HG03342 (cell line): ENCODE data around the gene RNF213.

Source experiments
- ATAC-seq: cut with Tn5 transposase; IDR thresholded peaks from one replicate; pipeline ENCODE4 v1.9.1; 2021; ENCODE audit warnings: mild to moderate bottlenecking, moderate library complexity; ENCODE audit not compliant: unreplicated experiment

RNF213 gene

DNA sequence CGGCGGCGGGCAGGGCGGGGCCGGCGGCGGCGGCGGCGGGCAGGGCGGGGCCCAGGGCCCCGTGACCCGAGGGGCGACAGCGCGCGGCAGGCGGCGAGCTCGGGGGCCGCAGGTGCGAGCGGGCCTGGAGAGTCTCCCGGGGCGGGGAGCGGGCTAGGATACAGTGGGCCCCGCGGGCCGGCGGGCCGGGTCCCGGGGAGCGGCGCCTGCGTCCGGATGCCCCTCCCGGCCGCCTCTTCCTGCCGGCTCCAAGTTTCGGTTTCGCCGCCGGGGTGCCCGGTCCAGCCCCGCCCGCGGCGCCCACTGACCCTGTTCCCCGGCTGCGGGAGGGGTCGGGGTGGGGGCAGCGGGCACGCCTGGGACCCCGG is at the start of gene RNF213:
Gene RNF213, plus strand, starts transcription at position 62 of the 368 bp plus-strand sequence. CDS start 2,830 bp downstream, outside the sequence.
- peak; percentile 27 for ATAC-seq

DNA sequence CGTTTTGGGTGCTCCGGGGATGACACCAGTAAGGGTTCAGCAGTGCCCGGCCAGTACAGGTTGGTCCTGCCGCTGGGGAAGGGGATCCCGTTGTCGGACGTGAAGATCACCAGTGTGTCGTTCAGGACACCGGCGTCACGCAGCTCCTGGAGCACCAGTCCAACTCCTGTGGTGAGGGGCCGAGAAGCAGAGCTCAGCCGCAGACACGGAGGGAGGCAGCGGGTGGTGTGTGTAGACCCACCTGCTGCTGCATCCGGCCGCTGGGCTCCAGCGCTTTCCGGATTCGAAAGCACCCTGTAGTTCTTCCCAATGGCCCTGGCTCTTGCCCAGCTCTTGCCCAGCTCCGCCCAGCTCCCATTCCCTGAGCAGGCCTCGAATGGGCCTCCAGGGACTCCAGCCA is 48.5 kb upstream of the RNF213 start:
- no peak for ATAC-seq

DNA sequence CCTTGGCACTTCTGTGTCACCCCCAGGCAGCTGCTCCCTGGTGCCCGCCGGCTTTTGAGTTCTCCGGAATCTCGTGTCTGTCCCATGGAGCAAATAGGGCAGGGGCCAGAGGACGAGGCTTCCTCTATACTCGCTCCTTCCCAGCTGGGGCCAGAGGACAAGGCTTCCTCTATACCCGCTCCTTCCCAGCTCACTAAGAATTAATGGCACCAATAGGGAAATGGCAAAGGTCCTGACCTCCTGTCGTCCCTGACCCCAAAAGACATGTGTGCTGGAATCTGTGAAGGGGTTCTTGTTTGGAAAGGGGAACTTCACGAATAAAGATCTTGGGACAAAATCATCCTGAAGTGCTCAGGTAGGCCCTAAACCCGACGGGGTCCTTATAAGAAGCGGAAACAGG is 48.1 kb upstream of the RNF213 start:
- ATAC-seq = no peak

DNA sequence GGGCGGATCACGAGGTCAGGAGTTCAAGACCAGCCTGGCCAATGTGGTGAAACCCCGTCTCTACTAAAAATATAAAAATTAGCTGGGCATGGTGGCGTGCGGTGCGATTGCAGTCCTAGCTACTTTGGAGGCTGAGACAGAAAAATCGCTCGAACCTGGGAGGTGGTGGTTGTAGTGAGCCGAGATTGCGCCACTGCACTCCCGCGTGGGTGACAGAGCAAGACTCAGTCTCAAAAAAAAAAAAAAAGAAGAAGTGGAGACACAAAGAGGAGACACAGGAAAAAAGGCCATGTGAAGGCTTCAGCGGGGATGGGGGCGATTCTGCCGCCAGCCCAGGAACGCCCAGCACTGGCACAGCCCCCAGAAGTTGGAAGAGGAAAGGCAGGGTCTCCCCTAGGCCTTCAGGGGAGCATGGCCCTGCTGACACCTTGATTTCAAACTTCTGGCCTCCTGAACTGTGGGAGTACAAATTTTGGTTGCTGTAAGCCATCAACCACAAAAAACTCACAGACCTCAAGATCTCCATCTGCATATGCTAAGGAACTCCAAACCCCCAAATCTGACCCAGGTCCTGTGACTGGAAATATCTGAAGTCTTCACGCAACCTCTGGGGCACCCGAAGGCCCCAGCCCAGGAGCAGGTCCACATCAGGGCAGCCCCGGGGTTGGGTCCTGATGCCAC is 47.5 kb upstream of the RNF213 start:
- ATAC-seq = no peak

DNA sequence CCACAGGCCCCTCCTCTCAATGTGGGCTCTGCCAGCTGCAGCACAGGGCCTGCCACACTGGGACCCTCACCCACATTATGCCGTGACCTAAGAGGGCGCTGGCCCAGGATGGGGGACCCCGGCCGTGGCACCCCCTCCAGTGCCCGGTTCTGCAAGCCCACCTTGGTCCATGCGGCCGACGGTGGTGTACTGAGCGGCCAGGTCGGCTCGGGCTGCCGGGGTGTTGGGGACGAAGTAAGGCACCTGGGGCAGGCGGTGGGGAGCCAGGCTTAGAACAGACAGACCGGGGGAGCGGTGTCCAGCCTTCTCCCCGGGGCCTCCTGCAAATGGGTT is 47.0 kb upstream of the RNF213 start:
- no peak for ATAC-seq

DNA sequence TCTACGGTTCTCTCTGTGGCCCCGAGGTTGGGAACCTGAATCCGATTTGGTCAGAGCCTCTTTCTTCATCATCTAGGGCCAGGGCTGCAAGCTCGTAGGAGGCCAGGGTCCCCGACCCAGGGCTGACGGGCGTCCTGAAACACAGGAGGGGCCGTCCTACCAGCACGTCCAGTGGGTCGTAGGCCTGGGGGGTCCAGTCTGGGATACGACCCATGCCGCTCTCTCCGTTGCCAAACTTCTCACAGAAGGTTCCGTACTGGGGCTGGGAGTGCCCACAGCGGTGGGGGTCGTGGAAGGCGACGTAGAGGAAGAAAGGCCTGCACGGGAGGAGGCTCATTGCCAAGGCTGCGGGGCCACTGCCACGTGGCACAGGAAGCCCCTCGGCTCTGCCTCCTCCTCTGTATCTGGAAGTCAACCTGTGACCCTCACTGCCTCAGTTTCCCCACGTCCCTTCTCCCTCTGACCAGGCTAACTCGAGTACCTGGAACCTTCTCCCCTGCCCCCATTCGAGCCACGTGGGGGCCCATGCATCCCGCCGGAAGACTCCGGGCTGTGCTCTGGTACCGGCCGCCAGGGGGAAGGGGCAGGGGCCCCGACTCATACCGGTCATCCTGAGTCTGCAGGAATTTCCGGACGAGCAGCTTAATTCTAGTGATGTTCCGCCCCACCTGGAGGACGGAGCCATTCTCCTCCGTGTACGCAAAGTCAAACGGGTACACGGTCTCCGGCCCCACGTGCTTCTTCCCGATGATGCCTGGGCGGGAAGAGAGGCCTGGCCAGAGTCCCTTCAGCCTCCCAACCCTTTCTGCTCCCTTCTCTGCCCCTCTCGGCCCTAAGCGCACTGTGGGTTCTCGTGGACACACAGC is 46.4 kb upstream of the RNF213 start:
- no peak for ATAC-seq

DNA sequence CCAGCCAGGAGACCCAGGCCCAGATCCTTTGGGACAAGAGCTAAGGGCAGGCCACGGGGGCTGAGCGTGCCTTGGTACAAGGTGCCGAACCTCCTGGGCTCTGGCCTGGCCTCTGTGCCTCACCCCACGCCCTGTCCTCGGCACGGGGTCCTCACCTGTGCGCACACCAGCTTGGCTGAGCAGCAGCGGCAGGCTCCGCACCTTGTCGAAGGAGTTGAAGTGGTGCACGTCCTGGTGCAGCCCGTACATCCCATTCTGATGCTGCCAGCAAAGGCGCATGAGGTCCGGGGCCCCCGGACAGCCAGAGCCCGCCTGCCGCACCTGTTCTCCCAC is 45.8 kb upstream of the RNF213 start:
- ATAC-seq = no peak

DNA sequence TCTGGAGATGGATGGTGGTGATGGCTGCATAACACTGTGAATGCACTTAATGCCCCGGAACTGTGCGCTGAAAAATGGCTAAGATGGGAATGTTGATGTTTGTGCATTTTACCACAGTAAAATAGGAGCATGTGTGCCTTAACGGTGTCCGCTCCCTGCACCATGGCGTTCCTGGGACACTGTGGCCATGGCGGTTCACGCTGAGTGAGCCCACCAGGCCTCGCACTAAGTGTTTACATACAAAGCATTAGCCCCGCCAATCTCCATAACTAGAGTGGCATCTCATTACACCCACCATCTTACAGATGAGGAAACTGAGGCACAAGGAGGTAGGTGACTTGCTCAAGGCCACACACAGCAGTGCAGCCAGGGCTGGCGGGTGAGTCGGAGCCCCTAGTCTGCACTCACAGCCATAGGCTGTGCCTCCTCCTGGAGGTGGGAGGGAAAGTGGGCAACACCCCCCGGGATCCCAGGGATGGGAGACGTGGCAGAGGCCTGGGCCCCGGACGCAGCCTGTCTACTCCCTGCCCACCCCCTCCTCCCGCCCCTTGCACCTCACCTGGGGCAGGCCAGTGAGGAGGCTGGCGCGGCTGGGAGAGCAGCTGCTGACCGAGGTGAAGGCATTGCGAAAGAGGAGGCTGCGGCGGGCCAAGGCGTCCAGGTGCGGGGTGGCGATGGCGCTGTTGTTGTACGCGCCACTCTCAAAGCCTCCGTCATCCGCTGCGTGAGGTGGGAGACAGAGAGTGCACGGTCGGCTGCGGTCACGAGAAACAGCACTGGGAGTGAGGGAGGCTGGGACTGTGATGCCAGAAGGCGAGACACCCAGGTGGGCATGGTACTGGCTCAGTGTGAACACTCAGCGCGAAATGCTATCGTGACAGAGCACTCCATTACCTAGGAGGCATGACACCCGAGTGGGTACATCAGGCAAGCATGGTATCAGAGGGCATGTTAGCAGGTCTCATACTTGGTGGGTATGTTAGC is 43.9 kb upstream of the RNF213 start:
- no peak for ATAC-seq

DNA sequence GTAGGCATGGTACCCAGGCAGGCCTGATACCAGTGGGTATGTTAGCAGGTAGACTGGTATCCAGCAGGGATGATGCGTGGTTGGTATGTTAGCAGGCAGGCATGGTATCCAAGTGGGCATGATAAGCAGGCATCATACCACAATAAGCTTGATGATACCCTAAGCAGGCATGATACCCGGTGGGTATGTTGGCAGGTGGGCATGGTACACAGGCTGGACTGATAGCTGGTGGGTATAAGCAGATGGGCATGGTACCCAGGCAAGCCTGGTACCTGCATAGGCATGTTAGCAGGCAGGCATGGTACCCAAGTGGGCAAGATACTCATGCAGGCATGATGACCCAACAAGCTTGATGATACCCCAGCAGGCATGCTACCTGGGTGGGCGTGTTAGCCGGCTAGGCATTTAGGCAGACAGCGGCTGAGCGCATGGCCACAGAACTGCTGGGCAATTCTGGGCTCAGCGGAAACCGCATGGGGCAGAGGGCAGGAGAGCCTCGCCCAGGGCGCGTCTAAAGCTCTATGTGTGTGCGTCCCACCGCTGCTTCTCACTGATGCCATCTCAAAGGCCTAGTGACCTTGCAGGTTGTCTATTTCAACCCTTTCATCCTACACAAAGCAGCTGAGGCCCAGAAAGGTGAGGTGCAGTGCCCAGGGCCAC is 42.8 kb upstream of the RNF213 start:
- ATAC-seq = no peak

DNA sequence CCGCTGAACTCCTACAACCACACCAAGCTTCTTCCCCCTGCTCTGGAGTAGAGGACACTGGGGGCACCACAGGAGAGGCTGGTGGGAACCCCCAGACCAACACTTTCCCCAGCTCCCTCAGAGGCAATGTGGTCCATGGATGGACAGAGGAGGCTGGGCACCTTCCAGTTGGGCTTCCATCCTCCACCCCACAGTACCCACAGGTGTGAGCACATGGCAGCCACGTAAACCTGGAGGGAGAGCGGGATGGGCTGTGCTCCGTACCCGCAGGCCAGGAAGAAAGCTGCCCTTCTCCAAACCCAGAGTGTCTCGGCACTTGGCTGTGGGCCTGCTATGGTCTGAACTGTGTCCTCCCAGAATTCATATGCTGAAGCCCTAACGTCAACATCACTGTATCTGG is 42.3 kb upstream of the RNF213 start:
- ATAC-seq = no peak

DNA sequence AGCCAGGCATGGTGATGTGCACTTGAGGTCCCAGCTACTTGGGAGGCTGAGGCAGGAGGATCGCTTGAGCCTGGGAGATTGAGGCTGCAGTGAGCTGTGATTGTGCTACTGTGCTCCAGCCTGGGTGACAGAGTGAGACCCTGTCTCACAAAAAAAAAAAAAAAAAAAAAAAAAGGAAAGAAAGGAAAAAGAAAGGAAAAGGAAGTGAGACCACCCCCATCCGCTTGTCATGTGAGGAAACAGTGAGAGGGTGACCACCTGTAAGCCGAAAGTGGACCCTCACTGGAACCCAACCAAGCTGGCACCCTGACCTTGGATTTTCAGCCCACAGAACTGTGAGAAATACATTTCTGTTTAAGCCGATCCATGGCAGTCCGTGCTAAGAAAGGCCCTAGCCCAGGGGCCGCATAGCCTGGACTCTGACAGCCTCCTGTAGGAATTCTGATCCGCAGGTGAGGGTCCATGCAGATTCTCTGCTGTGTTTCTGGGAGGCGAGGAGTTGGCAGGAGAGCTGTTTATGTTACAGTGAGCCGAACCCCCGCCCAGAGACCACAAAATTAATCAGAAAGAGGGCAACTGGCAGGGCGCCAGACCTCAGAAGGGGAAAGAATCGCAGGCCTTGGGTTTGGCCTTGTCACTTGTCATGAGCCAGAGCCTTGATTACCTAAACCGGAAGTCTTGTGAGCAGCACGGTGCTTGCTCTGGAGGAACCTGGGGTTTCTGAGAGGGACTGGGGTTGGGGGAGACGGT is 41.5 kb upstream of the RNF213 start:
- ATAC-seq = peak; percentile 69

DNA sequence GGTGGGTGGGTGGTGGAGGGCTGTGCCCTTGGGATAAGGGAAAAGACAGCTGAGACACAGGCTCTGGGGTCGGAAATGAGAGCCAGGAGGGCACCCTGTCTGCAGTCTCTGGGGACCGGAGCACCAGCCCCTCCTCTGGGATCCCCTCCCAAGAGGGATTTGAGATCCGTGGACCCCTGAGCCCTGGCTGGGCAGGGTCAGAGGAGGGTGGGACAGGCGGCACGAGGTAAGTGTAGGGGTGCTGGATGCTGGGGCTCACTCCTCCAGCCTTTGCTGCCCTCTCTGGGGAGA is 40.9 kb upstream of the RNF213 start:
- ATAC-seq = peak; percentile 24

DNA sequence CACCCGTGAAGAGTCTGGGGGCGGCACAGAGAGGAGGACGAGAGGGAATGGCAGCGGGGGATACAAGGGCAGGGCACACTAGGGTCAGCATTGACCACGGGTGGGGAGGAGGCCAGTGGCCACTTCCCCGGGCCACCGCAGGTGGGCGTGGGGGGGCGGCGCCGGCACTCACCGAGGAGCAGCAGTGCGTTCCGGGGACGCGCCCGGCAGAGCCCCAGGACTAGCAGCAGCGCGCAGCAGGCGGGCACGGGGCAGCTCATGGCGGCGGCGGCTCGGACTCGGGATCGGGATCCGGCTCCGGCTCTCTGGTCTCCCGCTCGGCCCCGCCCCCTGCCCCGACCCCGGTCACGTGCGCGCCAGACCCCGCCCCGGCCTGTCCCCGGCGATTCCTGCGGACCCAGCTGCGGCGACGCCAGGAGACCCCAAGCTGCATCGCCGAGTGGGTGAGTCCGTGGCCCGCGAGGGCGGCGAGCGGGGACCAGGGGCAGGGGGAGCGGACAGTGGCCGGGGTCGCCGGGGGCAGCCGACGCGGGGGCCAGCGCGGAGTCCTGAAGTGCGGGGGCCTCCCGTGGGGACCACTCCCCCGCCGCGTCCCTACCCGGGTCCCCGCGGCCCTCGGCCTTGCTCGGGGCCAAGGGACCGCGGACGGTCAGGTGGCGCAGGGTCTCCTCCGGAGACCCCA is 40.5 kb upstream of the RNF213 start, which contains the start of the genes SGSH and SLC26A11:
Gene SGSH, minus strand, starts transcription at position 280 of the 682 bp plus-strand sequence. Its CDS starts 20 bp downstream, at position 260.
Gene SLC26A11, plus strand, starts transcription at position 374 of the 682 bp plus-strand sequence. CDS start 1,134 bp downstream, outside the sequence.
- peak; percentile 36 for ATAC-seq

DNA sequence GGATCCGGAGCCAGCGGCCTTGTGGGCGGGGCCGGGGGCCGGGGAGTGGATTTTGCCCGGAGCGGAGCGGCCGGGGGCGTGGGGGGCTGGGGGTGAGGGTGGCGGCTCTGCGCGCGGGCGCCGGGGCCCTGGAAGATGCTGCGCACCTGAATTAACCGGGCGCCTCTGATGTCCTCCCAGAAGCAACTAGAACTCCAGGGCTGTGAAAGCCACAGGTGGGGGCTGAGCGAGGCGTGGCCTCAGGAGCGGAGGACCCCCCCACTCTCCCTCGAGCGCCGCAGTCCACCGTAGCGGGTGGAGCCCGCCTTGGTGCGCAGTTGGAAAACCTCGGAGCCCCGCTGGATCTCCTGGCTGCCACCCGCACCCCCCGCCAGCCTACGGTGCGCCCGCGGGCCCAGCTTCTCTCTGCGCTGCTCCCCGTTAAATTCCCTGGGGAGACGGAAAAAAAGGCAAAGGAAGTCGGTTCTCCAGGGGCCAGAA is 39.9 kb upstream of the RNF213 start:
- ATAC-seq = no peak

DNA sequence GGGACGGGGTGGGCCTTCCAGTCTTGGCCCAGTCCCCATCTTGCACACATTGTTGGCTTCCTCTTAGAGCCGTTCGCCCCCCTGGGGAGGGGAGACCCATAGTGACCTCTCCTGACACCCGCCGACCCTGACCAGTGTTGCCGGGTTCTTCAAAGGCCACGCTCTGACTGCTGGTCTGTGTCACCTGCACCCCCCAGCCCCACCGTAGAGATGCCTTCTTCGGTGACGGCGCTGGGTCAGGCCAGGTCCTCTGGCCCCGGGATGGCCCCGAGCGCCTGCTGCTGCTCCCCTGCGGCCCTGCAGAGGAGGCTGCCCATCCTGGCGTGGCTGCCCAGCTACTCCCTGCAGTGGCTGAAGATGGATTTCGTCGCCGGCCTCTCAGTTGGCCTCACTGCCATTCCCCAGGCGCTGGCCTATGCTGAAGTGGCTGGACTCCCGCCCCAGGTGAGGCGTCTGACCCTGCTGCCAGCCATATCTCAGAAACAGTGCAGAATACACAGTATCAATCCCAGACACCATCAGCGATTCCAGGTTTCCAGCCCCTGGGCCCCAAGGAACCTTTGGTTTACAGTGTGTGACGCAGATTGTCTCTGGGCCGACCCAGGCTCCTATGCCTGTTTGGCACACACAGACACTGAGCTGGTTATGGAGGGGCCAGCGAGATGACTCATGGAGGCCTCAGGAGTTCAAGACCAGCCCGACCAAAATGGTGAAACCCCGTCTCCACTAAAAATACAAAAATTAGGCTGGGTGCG is 39.1 kb upstream of the RNF213 start:
- ATAC-seq = no peak

DNA sequence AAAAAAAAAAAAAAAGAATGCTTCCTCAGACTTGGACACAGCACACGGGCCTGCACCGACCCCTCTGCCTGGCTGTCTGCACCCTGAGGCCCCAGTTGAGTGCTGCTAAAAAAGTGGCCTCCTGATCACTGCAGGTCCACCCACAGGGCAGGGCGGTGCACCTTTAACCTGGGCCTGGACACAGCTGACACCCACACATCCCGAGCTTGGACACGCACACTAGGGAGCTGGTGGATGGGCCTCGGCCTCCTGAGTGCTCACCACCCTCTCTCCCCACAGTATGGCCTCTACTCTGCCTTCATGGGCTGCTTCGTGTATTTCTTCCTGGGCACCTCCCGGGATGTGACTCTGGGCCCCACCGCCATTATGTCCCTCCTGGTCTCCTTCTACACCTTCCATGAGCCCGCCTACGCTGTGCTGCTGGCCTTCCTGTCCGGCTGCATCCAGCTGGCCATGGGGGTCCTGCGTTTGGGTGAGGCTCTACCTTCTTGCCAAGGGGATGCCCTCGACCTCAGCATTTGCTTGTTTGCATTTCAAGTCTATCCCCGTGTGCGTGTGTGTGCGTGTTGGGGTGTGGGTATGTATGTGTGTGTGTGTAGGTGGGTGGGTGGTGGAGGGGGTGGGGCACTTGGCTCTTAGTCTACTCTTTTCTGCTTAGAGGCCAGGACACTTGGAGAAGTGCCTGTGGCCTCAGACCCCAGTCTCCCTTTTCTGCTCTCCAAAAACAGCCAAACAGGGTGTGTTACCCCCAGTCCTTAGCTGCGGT is 38.1 kb upstream of the RNF213 start:
- no peak for ATAC-seq

DNA sequence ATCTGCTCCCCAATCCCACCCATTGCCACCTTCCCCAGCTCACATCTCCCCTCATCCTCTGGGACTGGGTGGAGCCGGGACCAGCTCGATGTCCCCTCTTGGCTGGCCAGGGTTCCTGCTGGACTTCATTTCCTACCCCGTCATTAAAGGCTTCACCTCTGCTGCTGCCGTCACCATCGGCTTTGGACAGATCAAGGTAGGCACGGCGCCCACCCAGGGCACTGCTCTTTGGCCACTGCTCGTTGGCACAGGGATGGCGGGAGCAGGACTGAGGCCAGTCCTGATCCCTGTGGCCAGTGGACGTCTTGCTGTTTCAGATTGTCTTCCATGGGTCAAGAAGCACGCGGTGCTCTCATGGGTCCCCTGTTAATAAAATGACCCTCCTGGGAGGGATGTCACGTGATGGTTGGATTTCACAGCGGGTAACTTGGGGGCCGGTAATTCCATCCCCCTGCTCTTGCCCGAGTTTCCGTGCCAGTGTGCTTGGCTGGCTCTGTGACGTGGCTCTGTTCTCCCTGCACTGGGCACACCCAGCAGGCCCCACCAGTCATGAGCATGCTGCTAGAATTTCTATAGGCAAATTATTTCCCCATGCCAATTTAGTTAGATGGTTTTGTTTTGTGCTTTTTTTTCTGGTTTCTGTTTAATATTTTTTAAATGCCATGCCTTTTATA is 37.4 kb upstream of the RNF213 start:
- no peak for ATAC-seq
